ENCODE results near the gene MUCL3.
"Not testable (repeated sequence)": the region's sequence is repeated elsewhere in the genome, so short reads cannot be mapped to it uniquely, and the experiment has no call there.

Gene MUCL3

GRCh38 chr6:30991891-30992290, 51.1 kb downstream of the MUCL3 start:
- no peak for TF ChIP-seq CTCF (IDR thresholded peaks at IDR 0.05; ENCODE audit: low read depth, low read length, missing control alignments)
- DNase-seq (ENCODE audit: low read depth): no peak
- in situ Hi-C loops (cut with HindIII; ENCODE audit: low sequenced_read_pairs): no loop called here
- H3K4me3 ChIP-seq (ENCODE audit: low read depth, low read length): no peak overlapping the region

- no peak for TF ChIP-seq CTCF (IDR thresholded peaks at IDR 0.05; ENCODE audit: low read depth, low read length, missing control alignments)
- in situ Hi-C loops (cut with HindIII; ENCODE audit: low sequenced_read_pairs): no loop called here
- DNase-seq (ENCODE audit: low read depth): no peak
Measured at GRCh38 chr6:30997301-30997700, 56.5 kb downstream of the MUCL3 start.

GRCh38 chr6:30998785-30999184, 58.0 kb downstream of the MUCL3 start:
- no peak for DNase-seq (ENCODE audit: low read depth)
- no peak for TF ChIP-seq CTCF (IDR thresholded peaks at IDR 0.05; ENCODE audit: low read depth, low read length, missing control alignments)
- in situ Hi-C loops (cut with HindIII; ENCODE audit: low sequenced_read_pairs): no loop called here
- H3K4me3 ChIP-seq (ENCODE audit: low read depth, low read length): no peak overlapping the region

More at GRCh38 chr6:30997301-30997700, 56.5 kb downstream of the MUCL3 start:
- H3K4me3 ChIP-seq (ENCODE audit: low read depth, low read length): no peak overlapping the region

GRCh38 chr6:31000067-31000860, 59.5 kb downstream of the MUCL3 start:
- DNase-seq (ENCODE audit: low read depth); H3K4me3 ChIP-seq (ENCODE audit: low read depth, low read length); in situ Hi-C loops (cut with HindIII; ENCODE audit: low sequenced_read_pairs): not testable (repeated sequence)

GRCh38 chr6:31001281-31001888, 60.6 kb downstream of the MUCL3 start:
- no peak overlapping the region for H3K4me3 ChIP-seq (ENCODE audit: low read depth, low read length)
- in situ Hi-C loops (cut with HindIII; ENCODE audit: low sequenced_read_pairs): no loop called here
- DNase-seq (ENCODE audit: low read depth): no peak
- no peak for TF ChIP-seq CTCF (IDR thresholded peaks at IDR 0.05; ENCODE audit: low read depth, low read length, missing control alignments)

- no peak overlapping the region for H3K4me3 ChIP-seq (ENCODE audit: low read depth, low read length)
- in situ Hi-C loops (cut with HindIII; ENCODE audit: low sequenced_read_pairs): no loop called here
- DNase-seq (ENCODE audit: low read depth): no peak
- TF ChIP-seq CTCF (IDR thresholded peaks at IDR 0.05; ENCODE audit: low read depth, low read length, missing control alignments): no peak
Measured at GRCh38 chr6:31002471-31002870, 61.7 kb downstream of the MUCL3 start.
